ENCODE data around the gene ASIC5. TPM values are rescaled to one million over a fixed set of nuclear protein-coding genes. Genes with fewer than 3 reads are reported as not detected.

Gene ASIC5
- total and polyA plus RNA-seq, 7 donors, result not detected

DNA sequence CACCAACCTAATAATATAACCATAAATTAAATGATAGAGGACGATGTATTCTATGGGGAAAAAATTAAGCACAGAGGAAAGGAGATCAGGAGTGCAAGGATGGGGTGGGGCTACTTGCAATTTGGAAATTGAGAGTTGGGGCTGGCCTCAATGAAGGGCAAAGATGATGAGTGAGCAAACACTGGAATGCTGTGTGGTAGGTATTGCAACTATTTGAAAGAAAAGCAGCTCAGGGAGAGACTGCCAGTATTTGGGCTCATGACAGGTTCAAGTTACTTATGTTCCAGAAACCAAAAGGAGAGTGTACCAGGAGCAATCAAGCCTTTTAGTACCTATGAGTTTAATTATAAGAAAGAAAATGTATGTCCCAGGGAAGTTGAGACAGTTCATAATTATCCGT is 47.4 kb downstream of the ASIC5 start:
- intact Hi-C loops (cut with DNase I), result no loop called here
- no peaks in the 10 kb centered on the region for H3K27me3 ChIP-seq (ENCODE audit: insufficient read depth in 3 of 3, low read length in 2 of 3)
- H3K36me3 ChIP-seq (ENCODE audit: insufficient read depth in 1 of 2, low read depth in 1 of 2), result no peaks in the 10 kb centered on the region
- no peaks in the 10 kb centered on the region for H3K9me3 ChIP-seq
- WGBS, 3 donors, result 69 to 75% (median 70%) methylated on average over 2 of the region's 2 CpGs
- H3K27ac ChIP-seq, result no peak overlapping the region
- H3K4me3 ChIP-seq, result no peak overlapping the region
- TF ChIP-seq, protein P1, sequence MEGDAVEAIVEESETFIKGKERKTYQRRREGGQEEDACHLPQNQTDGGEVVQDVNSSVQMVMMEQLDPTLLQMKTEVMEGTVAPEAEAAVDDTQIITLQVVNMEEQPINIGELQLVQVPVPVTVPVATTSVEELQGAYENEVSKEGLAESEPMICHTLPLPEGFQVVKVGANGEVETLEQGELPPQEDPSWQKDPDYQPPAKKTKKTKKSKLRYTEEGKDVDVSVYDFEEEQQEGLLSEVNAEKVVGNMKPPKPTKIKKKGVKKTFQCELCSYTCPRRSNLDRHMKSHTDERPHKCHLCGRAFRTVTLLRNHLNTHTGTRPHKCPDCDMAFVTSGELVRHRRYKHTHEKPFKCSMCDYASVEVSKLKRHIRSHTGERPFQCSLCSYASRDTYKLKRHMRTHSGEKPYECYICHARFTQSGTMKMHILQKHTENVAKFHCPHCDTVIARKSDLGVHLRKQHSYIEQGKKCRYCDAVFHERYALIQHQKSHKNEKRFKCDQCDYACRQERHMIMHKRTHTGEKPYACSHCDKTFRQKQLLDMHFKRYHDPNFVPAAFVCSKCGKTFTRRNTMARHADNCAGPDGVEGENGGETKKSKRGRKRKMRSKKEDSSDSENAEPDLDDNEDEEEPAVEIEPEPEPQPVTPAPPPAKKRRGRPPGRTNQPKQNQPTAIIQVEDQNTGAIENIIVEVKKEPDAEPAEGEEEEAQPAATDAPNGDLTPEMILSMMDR (IDR thresholded peaks at IDR 0.05), result no peak
- no peaks in the 10 kb centered on the region for H3K4me1 ChIP-seq
- ATAC-seq (no peak), DNase-seq (no peak)

DNA sequence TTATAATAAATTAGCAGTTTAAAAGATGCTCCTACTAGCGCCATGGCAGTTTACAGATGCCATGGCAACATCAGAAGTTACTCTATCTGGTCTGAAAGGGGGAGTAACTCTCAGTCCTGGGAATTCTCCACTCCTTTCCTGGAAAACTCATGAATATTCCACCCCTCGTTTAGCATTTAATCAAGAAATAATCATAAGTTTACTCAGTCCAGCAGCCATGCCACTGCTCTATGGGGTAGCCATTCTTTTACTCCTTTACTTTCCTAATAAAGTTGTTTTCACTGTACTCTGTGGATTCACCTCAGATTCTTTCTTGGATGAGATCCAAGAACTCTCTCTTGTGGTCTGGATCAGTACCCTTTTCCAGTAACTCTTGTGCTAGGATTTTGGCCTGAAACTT is 55.0 kb downstream of the ASIC5 start:
- H3K27me3 ChIP-seq (ENCODE audit: insufficient read depth in 3 of 3, low read length in 2 of 3), result no peaks in the 10 kb centered on the region
- TF ChIP-seq, protein P1 (IDR thresholded peaks at IDR 0.05), result no peak
- H3K4me3 ChIP-seq, result no peak overlapping the region
- H3K36me3 ChIP-seq (ENCODE audit: insufficient read depth in 1 of 2, low read depth in 1 of 2), result no peaks in the 10 kb centered on the region
- DNase-seq (no peak), ATAC-seq (no peak)
- no peaks in the 10 kb centered on the region for H3K9me3 ChIP-seq
- 85 to 90% (median 86%) methylated on average over 2 of the region's 2 CpGs for WGBS, 3 donors
- H3K27ac ChIP-seq, result no peak overlapping the region
- intact Hi-C loops (cut with DNase I), result loop anchor here in 1 of 2 donors (5.0 kb wide), 1 partner anchor 141 kb away; the partner anchor contains the start of gene CTSO
- no peaks in the 10 kb centered on the region for H3K4me1 ChIP-seq

DNA sequence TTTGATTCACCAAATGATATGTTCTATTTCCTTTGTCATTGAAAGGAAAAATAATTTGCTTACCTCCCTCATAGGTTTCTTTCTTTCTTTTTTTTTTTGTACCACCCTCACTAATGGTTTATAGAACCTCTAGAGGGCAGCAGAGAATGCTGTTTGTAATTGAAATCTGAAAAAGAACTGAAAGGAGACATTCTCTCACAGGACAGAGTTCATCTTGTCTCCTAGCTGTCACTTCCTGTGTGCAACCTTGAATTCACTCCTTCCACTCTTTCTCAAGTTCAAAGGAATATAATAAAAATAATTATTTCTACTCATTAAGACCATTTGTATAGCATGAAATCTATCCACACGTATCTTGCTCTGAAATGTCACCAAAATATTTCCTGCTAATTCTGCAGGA is 56.2 kb downstream of the ASIC5 start:
- TF ChIP-seq, protein P1 (IDR thresholded peaks at IDR 0.05), result peak; percentile 66
- ATAC-seq, result peak in 3 of 4 donors; percentile 42 to 67 (median 56)
- intact Hi-C loops (cut with DNase I), result loop anchor here (5.0 to 10.0 kb wide), 2 partner anchors 135 to 142 kb away; partner anchors contain the start of gene CTSO (in 1 of the 2)
- no peak overlapping the region for H3K27ac ChIP-seq
- H3K36me3 ChIP-seq (ENCODE audit: insufficient read depth in 1 of 2, low read depth in 1 of 2), result no peaks in the 10 kb centered on the region
- H3K9me3 ChIP-seq, result no peaks in the 10 kb centered on the region
- DNase-seq, result no peak
- 66 to 79% (median 77%) methylated on average over 1 of the region's 1 CpG for WGBS, 3 donors
- H3K4me3 ChIP-seq, result no peak overlapping the region
- H3K4me1 ChIP-seq, result no peaks in the 10 kb centered on the region
- no peaks in the 10 kb centered on the region for H3K27me3 ChIP-seq (ENCODE audit: insufficient read depth in 3 of 3, low read length in 2 of 3)

DNA sequence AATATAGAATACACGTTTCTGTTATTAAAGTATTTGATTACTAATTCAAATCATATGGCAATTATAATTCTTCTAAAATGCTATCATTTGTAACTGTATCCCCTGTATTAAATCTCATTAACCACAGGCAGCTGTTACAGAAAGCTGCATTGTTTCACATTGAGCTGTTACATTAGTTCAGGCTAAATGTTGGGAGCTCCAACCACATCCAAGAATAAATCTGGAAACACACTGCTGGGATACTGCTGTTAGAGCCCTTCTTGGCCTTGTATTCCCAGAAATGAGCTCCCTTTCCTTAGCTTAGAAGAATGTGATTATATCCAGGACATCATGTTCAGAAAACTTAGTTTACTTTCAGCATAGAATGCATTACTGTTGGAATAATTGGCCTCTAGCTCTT is 59.1 kb downstream of the ASIC5 start:
- intact Hi-C loops (cut with DNase I), result loop anchor here in 1 of 2 donors (10.0 kb wide), 1 partner anchor 138 kb away; no protein-coding TSS in a partner anchor
- H3K27me3 ChIP-seq (ENCODE audit: insufficient read depth in 3 of 3, low read length in 2 of 3), result no peaks in the 10 kb centered on the region
- no peak overlapping the region for H3K27ac ChIP-seq
- H3K4me3 ChIP-seq, result no peak overlapping the region
- WGBS, 3 donors, result 18 to 26% (median 19%) methylated on average over 1 of the region's 1 CpG
- TF ChIP-seq, protein P1 (IDR thresholded peaks at IDR 0.05), result no peak
- peaks cover 0 to 4% of the 10 kb centered on the region in 2 donors for H3K36me3 ChIP-seq (ENCODE audit: insufficient read depth in 1 of 2, low read depth in 1 of 2)
- H3K9me3 ChIP-seq, result no peaks in the 10 kb centered on the region
- no peak for ATAC-seq
- no peak for DNase-seq
- H3K4me1 ChIP-seq, result no peaks in the 10 kb centered on the region

DNA sequence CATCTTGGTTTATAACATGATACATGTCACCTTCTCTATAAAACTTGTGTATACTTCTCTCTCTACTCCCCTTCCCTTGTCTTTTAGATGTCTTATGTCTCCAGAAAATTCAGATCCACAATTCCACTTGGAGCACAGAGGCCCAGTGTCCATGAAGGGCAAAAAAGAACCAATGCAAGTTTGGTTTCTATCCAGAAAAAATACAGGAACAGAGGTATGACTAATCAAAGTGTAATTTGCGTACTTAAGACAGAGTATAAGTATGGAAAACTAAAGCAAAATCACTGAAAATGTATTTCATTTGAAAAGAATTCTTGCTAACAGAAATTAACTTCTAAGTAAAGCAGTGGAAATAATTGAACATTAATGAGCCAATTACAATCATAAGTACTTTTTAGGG is 61.1 kb downstream of the ASIC5 start:
- Histone ChIP-seq H3K36me3 (ENCODE audit: insufficient read depth in 1 of 2, low read depth in 1 of 2) (peaks cover 0 to 4% of the 10 kb centered on the region in 2 donors), H3K27me3 (ENCODE audit: insufficient read depth in 3 of 3, low read length in 2 of 3) (no peaks in the 10 kb centered on the region), H3K9me3 (no peaks in the 10 kb centered on the region), H3K4me3 (no peak overlapping the region), H3K27ac (no peak overlapping the region), H3K4me1 (no peaks in the 10 kb centered on the region)
- 87 to 96% (median 89%) methylated on average over 1 of the region's 1 CpG for WGBS, 3 donors
- intact Hi-C loops (cut with DNase I), result loop anchor here in 1 of 2 donors (10.0 kb wide), 1 partner anchor 140 kb away; no protein-coding TSS in a partner anchor
- ATAC-seq, result no peak
- DNase-seq, result no peak
- TF ChIP-seq, protein P1 (IDR thresholded peaks at IDR 0.05), result no peak

All from psoas muscle (tissue), 8 donors.